MM.1S (cell line): ENCODE results near the gene GABRG3.
A peak's percentile ranks its signal among the peaks of the same experiment; 100 is the strongest.

Experiments
- DNase-seq: peaks from one replicate; pipeline ENCODE4 v3.0.0-alpha.2; 2015
- H2AFZ ChIP-seq: fragments of 300-600 bp; sonication (generic); 2 replicates; pipeline ENCODE4 v1.6.0; 2016; ENCODE audit warnings: antibody characterized with exemption, low read length
- H3F3A ChIP-seq: fragments of 300-600 bp; sonication (generic); 2 replicates; pipeline ENCODE4 v1.6.1; 2016; ENCODE audit warnings: mild to moderate bottlenecking, antibody characterized with exemption, low read length, moderate library complexity, mixed read lengths; ENCODE audit not compliant: insufficient read depth
- H3K27ac ChIP-seq: fragments of 300-600 bp; sonication (generic); 2 replicates; pipeline ENCODE4 v1.5.1; 2016; ENCODE audit warnings: mild to moderate bottlenecking, low read length
- H3K27me3 ChIP-seq: fragments of 300-600 bp; sonication (generic); replicated peaks from 2 replicates; pipeline ENCODE4 v1.6.0; 2016; ENCODE audit warnings: low read length; ENCODE audit not compliant: insufficient read depth
- H3K36me3 ChIP-seq: fragments of 300-600 bp; sonication (generic); replicated peaks from 2 replicates; pipeline ENCODE4 v1.6.1; 2016; ENCODE audit warnings: mild to moderate bottlenecking, low read length, mixed read lengths; ENCODE audit not compliant: insufficient read depth
- H3K4me1 ChIP-seq: fragments of 300-600 bp; sonication (generic); 2 replicates; pipeline ENCODE4 v1.6.1; 2016; ENCODE audit warnings: low read length, mixed read lengths
- H3K4me2 ChIP-seq: fragments of 300-600 bp; sonication (generic); 2 replicates; pipeline ENCODE4 v1.6.0; 2016; ENCODE audit warnings: low read depth, low read length
- H3K4me3 ChIP-seq: fragments of 300-600 bp; sonication (generic); 2 replicates; pipeline ENCODE4 v1.5.1; 2016; ENCODE audit warnings: low read length, mixed read lengths
- H3K79me2 ChIP-seq: fragments of 300-600 bp; sonication (generic); 2 replicates; pipeline ENCODE4 v1.6.1; 2016; ENCODE audit warnings: mixed run types, low read length, mixed read lengths
- H3K9ac ChIP-seq: fragments of 300-600 bp; sonication (generic); 2 replicates; pipeline ENCODE4 v1.6.1; 2016; ENCODE audit warnings: low read length, mixed read lengths
- H3K9me2 ChIP-seq: fragments of 300-600 bp; sonication (generic); replicated peaks from 2 replicates; pipeline ENCODE4 v1.6.1; 2016; ENCODE audit warnings: mild to moderate bottlenecking, low read length, mixed read lengths; ENCODE audit not compliant: insufficient read depth
- H3K9me3 ChIP-seq: fragments of 300-600 bp; sonication (generic); replicated peaks from 2 replicates; pipeline ENCODE4 v1.6.1; 2016; ENCODE audit warnings: mild to moderate bottlenecking, low read length, mixed read lengths; ENCODE audit not compliant: insufficient read depth
- H4K20me1 ChIP-seq: fragments of 300-600 bp; sonication (generic); 2 replicates; pipeline ENCODE4 v1.6.1; 2016; ENCODE audit warnings: mild to moderate bottlenecking, low read length, moderate library complexity, mixed read lengths; ENCODE audit not compliant: insufficient read depth
- CTCF ChIP-seq: fragments of 300-600 bp; sonication (generic); IDR thresholded peaks from 2 replicates; pipeline ENCODE4 v1.5.1; 2016; ENCODE audit warnings: antibody characterized with exemption, low read length, mixed read lengths
- EZH2 ChIP-seq: fragments of 300-600 bp; sonication (generic); optimal IDR thresholded peaks from 2 replicates; pipeline ENCODE3; 2017; ENCODE audit warnings: low read depth, mild to moderate bottlenecking, antibody characterized with exemption, low read length, mixed read lengths
- EZH2phosphoT487 ChIP-seq: fragments of 300-600 bp; sonication (generic); IDR thresholded peaks from 2 replicates; pipeline ENCODE4 v1.6.1; 2018; ENCODE audit warnings: antibody characterized with exemption, low read length

GABRG3 gene

GRCh38 chr15:27587810-27588209 lies 616.8 kb downstream of the GABRG3 start:
- no peak for TF ChIP-seq EZH2phosphoT487
- TF ChIP-seq CTCF = no peak
- no peak for TF ChIP-seq EZH2
- Histone ChIP-seq H3F3A (peaks cover 10% of the 10 kb centered on the region), H3K27me3 (no peaks in the 10 kb centered on the region), H3K4me3 (no peak overlapping the region), H3K9me2 (no peaks in the 10 kb centered on the region), H3K79me2 (no peaks in the 10 kb centered on the region), H2AFZ (no peak overlapping the region), H4K20me1 (no peaks in the 10 kb centered on the region), H3K36me3 (no peaks in the 10 kb centered on the region), H3K9ac (no peak overlapping the region), H3K4me1 (peaks cover 15% of the 10 kb centered on the region), H3K4me2 (no peak overlapping the region), H3K27ac (no peak overlapping the region), H3K9me3 (no peaks in the 10 kb centered on the region)
- DNase-seq = no peak

- H3K36me3 ChIP-seq = no peaks in the 10 kb centered on the region
- DNase-seq = peak; percentile 90
- H3F3A ChIP-seq = peaks cover 10% of the 10 kb centered on the region
- H3K9ac ChIP-seq = peak overlapping the region; percentile 46
- no peaks in the 10 kb centered on the region for H3K27me3 ChIP-seq
- H3K9me3 ChIP-seq = no peaks in the 10 kb centered on the region
- no peaks in the 10 kb centered on the region for H4K20me1 ChIP-seq
- H3K4me3 ChIP-seq = peak overlapping the region; percentile 48
- H3K79me2 ChIP-seq = no peaks in the 10 kb centered on the region
- H3K9me2 ChIP-seq = no peaks in the 10 kb centered on the region
- H2AFZ ChIP-seq = 0 out of 2 replicates have a peak overlapping the region, but pooled peaks have one; percentile 37
- H3K27ac ChIP-seq = peak overlapping the region; percentile 72
- TF ChIP-seq EZH2phosphoT487 (no peak), CTCF (peak; percentile 49)
- peak overlapping the region; percentile 71 for H3K4me2 ChIP-seq
- H3K4me1 ChIP-seq = peaks cover 18% of the 10 kb centered on the region
These were observed 618.3 kb downstream of the GABRG3 start for GRCh38 chr15:27589260-27589659.

DNA sequence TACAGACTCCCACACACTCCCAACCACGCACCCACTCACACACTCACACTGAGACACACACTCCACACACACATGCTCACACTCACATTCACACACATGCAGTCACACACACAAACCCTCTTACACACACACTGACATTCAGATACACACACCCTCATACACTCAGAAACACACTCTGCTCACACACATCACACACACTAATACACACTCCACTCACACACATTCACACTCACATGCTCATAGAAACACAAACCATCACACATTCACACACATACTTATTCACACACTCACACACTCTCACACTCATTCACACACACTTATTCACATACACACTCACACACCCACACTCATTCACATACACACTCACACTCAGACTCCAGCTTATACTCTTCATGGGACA lies 618.8 kb downstream of the GABRG3 start:
- H3K9me2 ChIP-seq = no peaks in the 10 kb centered on the region
- H4K20me1 ChIP-seq = no peaks in the 10 kb centered on the region
- peak overlapping the region; percentile 71 for H3K4me2 ChIP-seq
- H3K9ac ChIP-seq = peak overlapping the region; percentile 24; the same call in 1 of the 2 replicates
- no peak for TF ChIP-seq EZH2
- no peak for TF ChIP-seq EZH2phosphoT487
- no peak for TF ChIP-seq CTCF
- H3K27me3 ChIP-seq = no peaks in the 10 kb centered on the region
- peak overlapping the region; percentile 48; the same call in 1 of the 2 replicates for H3K4me3 ChIP-seq
- peak overlapping the region; percentile 72; the same call in 1 of the 2 replicates for H3K27ac ChIP-seq
- H3K79me2 ChIP-seq = no peaks in the 10 kb centered on the region
- peaks cover 10% of the 10 kb centered on the region for H3F3A ChIP-seq
- DNase-seq = no peak
- H3K4me1 ChIP-seq = peaks cover 18% of the 10 kb centered on the region
- no peaks in the 10 kb centered on the region for H3K36me3 ChIP-seq
- no peaks in the 10 kb centered on the region for H3K9me3 ChIP-seq
- H2AFZ ChIP-seq = no peak overlapping the region
